ENCODE measurements around the gene NPW. TPM values are rescaled to one million over a fixed set of nuclear protein-coding genes. Genes with fewer than 3 reads are reported as not detected.

Gene NPW
- total and polyA plus RNA-seq, 2 of the 8 experiments (the other 6 are each of a cell fraction or from before 2014, with no cell fraction given), result 4.0 to 10.3 TPM

DNA sequence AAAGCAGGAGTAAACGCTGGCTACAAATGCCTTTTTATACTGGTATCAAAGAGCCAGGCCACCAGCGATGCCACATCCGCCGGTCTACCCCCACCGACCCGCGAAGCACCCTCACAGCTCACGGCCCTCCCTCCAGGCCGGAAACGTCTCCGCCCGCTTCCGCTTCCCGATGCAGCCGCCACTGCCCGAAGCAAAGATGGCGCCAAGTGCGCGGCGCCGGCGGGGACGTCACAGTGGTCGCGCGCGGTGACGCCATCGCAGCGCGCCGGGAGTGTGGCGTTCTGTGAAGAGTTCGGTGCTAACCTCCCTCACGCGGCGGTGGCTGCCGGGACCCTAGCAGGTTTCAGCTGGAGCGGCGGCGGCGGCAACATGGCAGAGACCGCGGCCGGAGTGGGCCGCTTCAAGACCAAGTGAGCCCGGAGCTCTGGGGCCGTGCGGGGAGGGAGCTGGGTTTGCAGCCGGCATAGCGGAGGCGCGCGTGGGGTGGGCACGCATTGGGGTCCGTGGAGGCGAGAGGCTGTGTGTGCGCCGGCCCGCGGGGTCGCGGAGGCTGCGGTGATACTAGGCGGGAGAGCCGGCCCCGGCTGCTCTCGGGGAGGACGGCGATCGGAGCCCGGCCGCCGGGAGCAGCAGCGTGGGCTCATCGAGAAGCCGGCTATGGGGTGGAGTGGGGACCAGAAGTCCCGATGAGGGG, 47.6 kb upstream of the NPW start, which contains the start of gene TBL3:
Gene TBL3, plus strand, starts transcription at position 258 of the 694 bp plus-strand sequence. Its CDS starts 112 bp downstream, at position 370.
- WGBS, 2 experiments (ENCODE audit: extremely low coverage in 1 of 2, insufficient coverage in 1 of 2, insufficient read length in 1 of 2, insufficient replicate concordance in 2 of 2, low coverage in 1 of 2, low lambda C conversion rate in 2 of 2, missing lambda C conversion rate in 1 of 2), result 2% methylated on average over 59 of the region's 78 CpGs; no CpG with 5 or more reads in 1 of the 2 experiments
- Histone ChIP-seq H2BK20ac (ENCODE audit: low read length) (peak within 1 kb of the TSS; percentile 43; the same call in 1 of the 2 replicates), H3K23ac (ENCODE audit: insufficient read length) (no peak within 1 kb of the TSS), H3K9me3 (ENCODE audit: insufficient read depth in 2 of 2, low read depth in 1 of 2, low read length in 1 of 2) (no peaks in the 10 kb centered on the region), H2BK120ac (replicated peaks; ENCODE audit: low read depth, low read length) (peak within 1 kb of the TSS; percentile 87), H2AFZ (ENCODE audit: low read length) (peak within 1 kb of the TSS; percentile 54), H3K18ac (ENCODE audit: extremely low read depth, low read length) (peak within 1 kb of the TSS; percentile 99), H4K8ac (ENCODE audit: extremely low read depth, insufficient read depth, low read length) (peak within 1 kb of the TSS; percentile 95), H3K14ac (ENCODE audit: insufficient read length) (no peak within 1 kb of the TSS), H3K79me1 (ENCODE audit: low read depth, low read length) (peaks cover 12% of the 10 kb centered on the region; the same call in 1 of the 2 replicates), H3K27me3 (replicated peaks in 1 of 4; ENCODE audit: control insufficient read depth in 3 of 4, extremely low read depth in 1 of 4, insufficient read depth in 3 of 4, low read length in 3 of 4) (no peaks in the 10 kb centered on the region), H3K9ac (replicated peaks in 1 of 4; ENCODE audit: extremely low read depth in 1 of 4, low read depth in 3 of 4, low read length in 3 of 4) (peak within 1 kb of the TSS; percentile 78 to 90 (median 84)), H3K56ac (replicated peaks; ENCODE audit: insufficient read length, low read depth, low read length) (peak within 1 kb of the TSS; percentile 97), H4K5ac (ENCODE audit: insufficient read length, low read depth, low read length) (peak within 1 kb of the TSS; percentile 86), H2BK12ac (ENCODE audit: low read depth, low read length) (peak within 1 kb of the TSS; percentile 95; the same call in 1 of the 2 replicates), H3K27ac (ENCODE audit: low read depth, low read length) (peak within 1 kb of the TSS; percentile 44; the same call in 1 of the 2 replicates), H3K4me3 (ENCODE audit: extremely low read depth in 1 of 4, insufficient read depth in 2 of 4, low read depth in 3 of 4, low read length in 4 of 4) (peak within 1 kb of the TSS; percentile 83 to 93 (median 89)), H2AK5ac (ENCODE audit: low read depth, low read length) (no peak within 1 kb of the TSS), H3K4me2 (ENCODE audit: insufficient read depth in 1 of 2, low read depth in 2 of 2, low read length in 2 of 2) (peak within 1 kb of the TSS; percentile 95), H2BK5ac (ENCODE audit: low read depth, low read length) (peak within 1 kb of the TSS; percentile 95), H3K4me1 (replicated peaks in 1 of 4; ENCODE audit: control insufficient read depth in 3 of 4, insufficient read depth in 4 of 4, low read length in 3 of 4) (peaks cover 0 to 6% (median 5%) of the 10 kb centered on the region in 4 experiments; a peak in 5 of 7 replicates), H4K20me1 (replicated peaks in 1 of 2; ENCODE audit: control insufficient read depth in 1 of 2, insufficient read depth in 2 of 2, low read length in 2 of 2) (peaks cover 2 to 21% of the 10 kb centered on the region in 2 experiments), H4K91ac (replicated peaks; ENCODE audit: insufficient read length, low read length) (peak within 1 kb of the TSS; percentile 95), H3K23me2 (ENCODE audit: low read depth, low read length) (peaks cover 8% of the 10 kb centered on the region), H3K4ac (replicated peaks; ENCODE audit: insufficient read length, low read depth, low read length) (peak within 1 kb of the TSS; percentile 6), H3K36me3 (ENCODE audit: control insufficient read depth in 2 of 4, insufficient read depth in 4 of 4, low read length in 3 of 4) (peaks cover 10 to 23% (median 18%) of the 10 kb centered on the region in 4 experiments; a peak in 7 of 8 replicates), H2BK15ac (ENCODE audit: low read length) (no peak within 1 kb of the TSS), H3K79me2 (ENCODE audit: control insufficient read depth in 1 of 2, insufficient read depth in 2 of 2, low read length in 2 of 2) (peaks cover 3 to 16% of the 10 kb centered on the region in 2 experiments; a peak in 2 of 4 replicates)
- ChIA-PET CTCF (ENCODE audit: partially characterized antibody) (interaction anchor here (0.8 to 2.1 kb wide), 5 partner anchors 12 to 48 kb away, joined by 3 to 8 read pairs (median 5); partner anchors contain the start of gene NDUFB10), POLR2A (ENCODE audit: partially characterized antibody) (interaction anchor here (0.9 to 17.4 kb wide), 10 partner anchors 11 to 984 kb away, joined by 3 to 736 read pairs (median 5); partner anchors contain the start of genes EME2, GFER, MRPS34 and NDUFB10)
- FAIRE-seq (no peak), DNase-seq (ENCODE audit: low read depth in 1 of 2, low spot score in 2 of 2) (peak; percentile 82 to 99)
- no peak for TF ChIP-seq JUN (IDR thresholded peaks at IDR 0.05; ENCODE audit: low read depth, low read length)
- TF ChIP-seq JUND (IDR thresholded peaks at IDR 0.05; ENCODE audit: low read length), result peak; percentile 68; the same call in 1 of the 2 replicates
- peak; percentile 96 for TF ChIP-seq KDM5A (IDR thresholded peaks at IDR 0.05; ENCODE audit: low read length)
- TF ChIP-seq BCL11A (IDR thresholded peaks at IDR 0.05; ENCODE audit: low read depth in 2 of 2, low read length in 2 of 2), result no peak
- no peak for TF ChIP-seq SAP30 (IDR thresholded peaks at IDR 0.05; ENCODE audit: insufficient read depth, insufficient replicate concordance, low read length)
- no peak for TF ChIP-seq HDAC6 (IDR thresholded peaks at IDR 0.05; ENCODE audit: low read depth, low read length)
- no peak for TF ChIP-seq SP4 (IDR thresholded peaks at IDR 0.05; ENCODE audit: low read length)
- TF ChIP-seq SRF (IDR thresholded peaks at IDR 0.05; ENCODE audit: low read depth, low read length), result peak; percentile 98
